Stimulated activated CD4-positive, alpha-beta T cell treated with anti-CD3 and anti-CD28 coated beads, Interleukin-1b, Interleukin-23, amount 100 ng/mL, for 1 hour (primary cell): ENCODE data around the gene ARID3A.

Source experiments
- DNase-seq, 2 donors: peaks; one replicate each; pipeline ENCODE4 v3.0.0-alpha.2; 2020; ENCODE audit warnings: low read depth in 2 of 2

Gene ARID3A

DNA sequence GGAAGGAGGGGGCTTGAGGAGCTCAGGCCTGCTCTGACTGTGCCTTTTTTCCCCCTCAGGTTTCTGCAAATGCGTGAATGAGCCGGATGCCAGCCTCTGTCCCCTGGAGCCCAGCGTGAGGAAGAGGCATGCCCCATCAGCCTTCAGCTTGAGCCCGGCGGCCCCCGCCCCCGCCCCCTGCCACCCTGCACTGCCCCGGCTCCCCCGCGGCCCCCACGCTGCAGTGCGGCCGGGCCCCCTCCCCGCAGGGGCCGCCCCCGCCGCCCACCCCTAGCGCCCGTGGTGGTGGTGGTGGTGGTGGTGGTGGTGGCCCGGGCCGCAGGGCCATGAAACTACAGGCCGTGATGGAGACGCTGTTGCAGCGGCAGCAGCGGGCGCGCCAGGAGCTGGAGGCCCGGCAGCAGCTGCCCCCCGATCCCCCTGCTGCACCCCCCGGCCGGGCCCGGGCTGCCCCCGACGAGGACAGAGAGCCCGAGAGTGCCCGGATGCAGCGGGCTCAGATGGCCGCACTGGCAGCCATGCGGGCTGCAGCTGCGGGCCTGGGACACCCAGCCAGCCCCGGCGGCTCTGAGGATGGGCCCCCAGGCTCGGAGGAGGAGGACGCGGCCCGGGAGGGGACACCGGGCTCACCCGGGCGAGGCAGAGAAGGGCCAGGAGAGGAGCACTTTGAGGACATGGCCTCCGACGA is 3.5 kb downstream of the ARID3A start:
- no peak for DNase-seq

DNA sequence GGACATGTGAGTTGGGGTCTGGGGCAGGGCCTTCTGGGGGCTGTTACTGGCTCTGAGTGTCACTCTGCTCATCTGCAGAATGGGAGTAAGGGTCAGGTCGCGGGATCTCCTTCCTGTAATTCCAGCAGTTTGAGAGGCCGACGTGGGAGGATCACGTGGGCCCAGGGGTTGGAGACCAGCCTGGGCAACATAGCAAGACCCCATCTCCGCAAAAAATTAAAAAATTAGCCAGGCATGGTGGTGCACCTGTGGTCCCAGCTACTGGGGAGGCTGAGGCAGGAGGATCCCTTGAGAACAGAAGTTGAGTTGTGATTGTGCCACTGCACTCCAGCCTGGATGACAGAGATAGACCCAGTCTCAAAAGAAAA is 4.0 kb downstream of the ARID3A start:
- DNase-seq, result no peak

DNA sequence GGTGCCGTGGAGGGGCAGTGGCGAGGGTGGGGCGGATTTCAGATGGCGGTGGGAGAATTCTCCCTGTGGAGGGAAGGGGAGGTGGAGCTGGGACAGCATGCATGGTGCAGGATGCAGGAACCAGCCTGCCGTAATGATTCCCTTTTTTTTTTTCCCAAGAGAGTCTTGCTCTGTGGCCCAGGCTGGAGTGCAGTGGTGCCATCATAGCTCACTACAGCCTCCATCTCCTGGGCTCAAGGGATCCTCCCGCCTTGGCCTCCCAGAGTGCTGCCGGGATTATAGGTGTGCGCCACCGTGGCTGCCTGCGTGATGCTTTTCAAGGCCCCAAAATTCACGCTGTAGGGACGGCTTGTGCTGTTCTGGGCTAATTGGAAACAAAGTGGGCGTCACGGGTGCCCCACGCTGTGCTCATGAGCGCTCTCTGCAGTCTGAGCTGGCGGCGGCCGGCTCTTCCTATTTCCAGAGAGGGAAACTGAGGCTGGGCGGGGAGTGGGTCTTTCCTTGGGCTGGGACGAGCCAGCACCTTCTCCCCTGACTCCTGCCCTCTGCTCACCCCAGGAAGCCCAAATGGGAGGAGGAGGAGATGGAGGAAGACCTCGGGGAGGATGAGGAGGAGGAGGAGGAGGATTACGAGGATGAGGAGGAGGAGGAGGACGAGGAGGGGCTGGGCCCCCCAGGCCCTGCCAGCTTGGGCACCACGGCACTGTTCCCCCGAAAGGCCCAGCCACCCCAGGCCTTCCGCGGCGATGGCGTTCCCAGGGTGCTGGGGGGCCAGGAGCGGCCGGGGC is 6.2 kb downstream of the ARID3A start:
- DNase-seq, result no peak

DNA sequence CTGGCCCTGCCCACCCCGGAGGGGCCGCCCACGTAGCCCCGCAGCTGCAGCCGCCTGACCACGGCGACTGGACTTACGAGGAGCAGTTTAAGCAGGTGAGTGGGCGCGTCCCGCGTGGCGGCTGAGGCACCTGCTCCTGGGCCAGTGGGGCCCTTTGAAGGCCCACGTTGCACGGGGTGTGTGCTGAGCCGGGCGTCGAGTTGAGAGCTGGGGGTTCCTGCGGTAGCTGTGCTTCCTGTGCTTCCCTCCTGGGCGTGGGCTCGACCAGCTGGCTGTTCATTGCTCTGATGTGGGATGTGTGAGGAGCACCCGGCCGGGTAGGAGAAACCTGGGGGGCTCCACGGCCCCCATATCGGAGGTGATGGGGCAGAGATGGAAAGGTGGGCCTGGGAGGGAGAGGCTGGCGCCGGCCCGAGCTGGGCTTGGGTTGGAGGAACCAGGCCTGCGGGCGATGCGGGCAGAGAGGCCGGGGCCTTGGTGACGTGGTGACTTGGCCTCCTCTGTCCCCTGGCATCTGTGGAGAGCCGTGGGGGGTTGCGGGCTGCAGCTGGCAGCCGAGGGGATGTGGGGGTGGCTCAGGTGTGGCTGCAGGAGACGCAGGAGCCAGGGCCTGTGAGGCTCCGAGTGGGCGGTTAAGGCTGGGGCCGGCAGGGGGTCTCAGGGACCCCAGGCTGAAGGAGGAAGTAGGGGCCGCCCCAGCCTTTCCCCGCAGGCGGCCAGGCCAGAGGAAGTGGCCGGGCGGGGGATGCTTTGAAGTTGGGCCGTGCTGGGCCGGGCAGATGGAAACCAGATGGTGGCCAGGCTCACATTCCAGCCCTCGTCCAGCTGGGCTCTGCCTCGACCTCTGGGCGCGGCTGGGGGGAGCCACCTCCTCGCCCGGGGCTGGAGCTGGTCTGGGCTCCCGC is 7.1 kb downstream of the ARID3A start:
- DNase-seq, result no peak

DNA sequence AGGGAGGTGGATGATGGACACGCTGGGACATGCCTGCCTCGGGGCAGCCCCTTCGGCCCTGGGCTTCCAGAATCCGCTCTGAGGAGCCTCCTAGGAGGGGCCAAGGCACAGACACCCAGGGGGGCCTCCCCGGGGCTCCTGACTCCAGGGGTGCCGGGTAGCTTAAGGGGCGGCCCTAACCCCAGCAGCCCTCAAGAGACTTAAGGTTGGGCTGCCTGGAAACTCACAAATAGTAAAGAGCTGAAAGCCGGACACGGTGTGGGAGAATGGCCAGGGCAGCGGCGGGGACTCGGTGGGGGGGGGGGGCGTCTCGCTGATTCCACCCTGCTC is 7.7 kb downstream of the ARID3A start:
- DNase-seq, result no peak

DNA sequence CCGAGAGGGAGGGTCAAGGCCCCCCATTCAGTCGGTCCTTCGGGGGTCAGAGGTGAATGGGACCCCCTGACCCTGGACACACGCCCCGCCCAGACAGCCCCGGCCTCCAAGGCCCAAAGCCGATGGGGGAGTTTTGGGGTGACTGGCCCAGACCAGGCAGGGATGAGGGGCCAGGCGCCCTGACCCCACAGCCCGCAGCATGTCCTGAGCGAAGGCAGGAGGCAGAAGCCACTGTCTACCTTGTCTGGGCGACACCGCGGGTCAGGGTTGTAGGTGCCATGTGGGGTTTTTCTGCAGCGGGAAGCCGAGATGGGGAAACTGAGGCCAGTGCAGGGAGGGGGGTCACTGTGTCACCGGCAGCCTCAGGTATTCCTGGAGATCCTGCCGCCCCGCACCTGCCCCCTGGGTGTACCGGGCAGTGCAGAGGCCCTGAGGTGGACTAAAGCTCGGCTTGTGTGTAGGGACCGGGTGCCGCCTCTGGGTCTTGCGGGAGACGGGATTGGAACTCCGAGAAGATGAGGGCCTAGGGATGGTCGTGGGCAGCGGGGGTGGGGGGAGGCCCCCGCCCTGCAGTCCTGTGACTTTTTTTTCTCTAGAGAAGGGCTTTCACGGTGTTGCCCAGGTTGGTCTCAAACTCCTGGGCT is 8.5 kb downstream of the ARID3A start:
- DNase-seq, result no peak

DNA sequence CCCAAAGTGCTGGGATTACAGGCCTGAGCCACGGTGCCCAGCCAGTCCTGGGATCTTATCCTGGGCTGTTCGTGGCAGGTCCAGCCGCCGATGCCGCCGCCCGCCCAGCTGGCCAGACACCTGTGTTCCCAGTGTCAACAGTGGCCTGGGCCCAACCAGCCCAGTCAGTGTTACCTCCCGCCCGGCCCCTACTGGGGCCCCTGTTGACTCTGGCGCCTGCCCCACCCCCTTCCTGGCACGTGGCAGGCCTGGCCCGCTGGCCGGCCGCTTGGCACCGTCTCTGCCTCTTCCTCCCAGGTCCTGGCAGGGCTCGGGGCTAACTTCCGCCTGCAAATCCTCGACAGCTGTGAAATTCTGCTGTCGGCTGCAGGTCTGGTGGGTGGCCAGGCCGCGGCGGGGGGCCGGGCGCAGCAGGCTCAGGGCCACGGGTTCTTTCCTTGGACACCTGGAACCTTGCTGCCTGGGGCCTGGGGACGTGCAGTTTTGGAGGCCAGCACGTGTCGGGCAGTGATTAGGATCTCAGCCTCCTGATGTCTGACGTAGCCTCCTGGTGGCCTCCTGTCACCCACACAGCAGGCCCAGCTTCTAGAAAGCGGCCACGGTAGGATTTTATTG is 9.1 kb downstream of the ARID3A start:
- no peak for DNase-seq

DNA sequence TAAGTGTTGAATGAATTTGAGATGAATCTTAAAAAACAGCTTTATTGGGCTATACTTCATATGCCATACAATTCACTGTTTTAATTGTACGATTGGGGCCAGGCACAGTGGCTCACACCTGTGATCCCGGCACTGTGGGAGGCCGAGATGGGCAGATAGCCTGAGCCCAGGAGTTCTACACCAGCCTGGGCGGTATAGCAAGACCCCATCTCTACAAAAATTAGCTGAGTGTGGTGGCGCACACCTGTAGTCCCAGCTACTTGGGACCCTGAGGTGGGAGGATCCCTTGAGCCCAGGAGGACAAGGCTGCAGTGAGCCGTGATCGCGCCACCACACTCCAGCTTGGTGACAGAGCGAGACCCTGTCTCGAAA is 10.3 kb downstream of the ARID3A start:
- no peak for DNase-seq

DNA sequence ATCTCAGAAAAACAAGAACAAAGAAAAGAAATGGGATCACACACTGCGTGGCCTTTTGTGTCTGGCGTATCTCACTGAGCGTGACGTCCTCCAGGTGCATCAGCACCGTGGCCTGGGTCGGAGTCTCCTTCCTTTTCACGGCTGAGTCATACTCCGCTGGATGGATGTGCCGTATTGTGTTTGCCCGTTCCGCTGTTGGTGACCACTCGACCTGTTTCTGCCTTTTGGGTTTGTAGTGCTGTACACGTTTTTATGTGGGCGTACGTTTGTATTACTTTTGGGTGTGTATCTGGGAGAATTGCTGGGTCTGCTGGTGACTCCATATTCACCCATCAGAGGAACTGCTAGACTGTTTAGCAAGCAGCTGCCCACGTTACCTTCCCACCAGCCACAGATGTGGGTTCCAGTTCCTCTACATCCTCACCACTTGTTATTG is 11.4 kb downstream of the ARID3A start:
- DNase-seq, result no peak

DNA sequence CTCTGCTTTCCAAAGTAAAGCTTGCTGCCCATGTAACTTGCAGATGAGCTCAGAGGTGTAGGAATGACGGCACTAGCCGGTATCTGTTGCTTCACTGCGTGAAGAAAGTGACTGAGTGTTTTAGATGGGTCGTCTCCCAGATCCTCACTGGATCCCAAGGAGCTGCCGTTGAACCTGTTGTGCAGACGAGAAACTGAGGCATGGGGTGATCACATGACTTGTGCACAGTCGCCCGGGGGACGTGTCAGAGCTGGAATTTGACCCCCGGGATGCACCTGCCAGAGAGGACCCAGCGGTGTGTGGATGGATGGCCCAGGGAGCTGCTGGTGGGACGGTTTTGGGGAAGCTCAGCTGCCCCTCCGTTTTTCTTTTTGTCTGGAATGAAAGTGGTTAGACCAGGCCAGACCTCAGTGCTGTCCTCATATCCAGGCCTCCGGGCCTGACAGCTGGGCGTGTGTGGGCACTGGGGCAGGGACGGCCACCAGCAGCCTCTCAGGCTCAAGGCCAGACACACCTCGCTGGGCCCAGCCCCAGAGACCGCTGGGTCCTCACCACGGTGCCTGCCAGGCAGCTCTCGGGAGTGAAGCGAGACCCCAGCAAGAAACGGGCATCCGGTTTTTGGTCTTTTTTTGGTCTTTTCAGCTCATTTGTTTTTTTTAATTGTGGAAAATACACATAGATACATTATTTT is 12.5 kb downstream of the ARID3A start:
- DNase-seq, result no peak

DNA sequence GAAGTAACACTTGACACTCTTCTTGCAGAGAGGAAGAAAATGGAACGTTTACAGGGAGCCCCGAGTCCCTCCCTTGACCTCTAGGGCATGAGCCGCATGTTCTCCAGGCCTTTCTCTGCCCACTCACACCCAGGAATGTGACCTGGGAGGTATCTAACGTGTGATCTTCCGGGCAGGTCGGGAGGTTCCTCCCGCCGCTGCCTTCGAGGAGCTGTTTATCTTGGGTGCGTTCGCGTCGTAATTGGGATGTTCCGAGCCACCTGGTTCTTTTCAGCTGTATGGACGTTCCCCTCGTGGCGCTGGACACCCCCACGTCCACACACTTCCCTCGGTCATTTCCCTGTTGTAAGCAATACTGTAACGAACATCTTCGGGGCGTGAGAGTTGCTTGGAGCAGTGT is 13.6 kb downstream of the ARID3A start:
- DNase-seq, result no peak

DNA sequence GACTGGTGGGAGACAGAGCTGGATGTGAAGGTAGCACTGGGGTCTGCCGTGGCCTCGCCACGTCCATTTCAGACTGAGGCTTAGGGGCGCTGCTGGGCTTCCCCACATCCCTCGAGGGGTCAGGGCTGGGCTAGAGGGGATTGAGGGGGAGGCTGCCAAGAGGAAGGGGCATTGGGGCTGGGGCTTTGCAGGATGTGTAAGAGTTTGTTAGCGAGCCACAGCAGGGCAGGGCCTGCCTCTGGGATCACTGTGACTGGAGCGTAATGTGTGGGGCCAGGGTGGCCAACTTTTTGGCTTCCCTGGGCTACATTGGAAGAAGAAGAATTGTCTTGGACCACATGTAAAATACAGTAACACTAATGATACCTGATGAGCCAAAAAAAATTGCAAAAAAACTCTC is 14.1 kb downstream of the ARID3A start:
- no peak for DNase-seq

DNA sequence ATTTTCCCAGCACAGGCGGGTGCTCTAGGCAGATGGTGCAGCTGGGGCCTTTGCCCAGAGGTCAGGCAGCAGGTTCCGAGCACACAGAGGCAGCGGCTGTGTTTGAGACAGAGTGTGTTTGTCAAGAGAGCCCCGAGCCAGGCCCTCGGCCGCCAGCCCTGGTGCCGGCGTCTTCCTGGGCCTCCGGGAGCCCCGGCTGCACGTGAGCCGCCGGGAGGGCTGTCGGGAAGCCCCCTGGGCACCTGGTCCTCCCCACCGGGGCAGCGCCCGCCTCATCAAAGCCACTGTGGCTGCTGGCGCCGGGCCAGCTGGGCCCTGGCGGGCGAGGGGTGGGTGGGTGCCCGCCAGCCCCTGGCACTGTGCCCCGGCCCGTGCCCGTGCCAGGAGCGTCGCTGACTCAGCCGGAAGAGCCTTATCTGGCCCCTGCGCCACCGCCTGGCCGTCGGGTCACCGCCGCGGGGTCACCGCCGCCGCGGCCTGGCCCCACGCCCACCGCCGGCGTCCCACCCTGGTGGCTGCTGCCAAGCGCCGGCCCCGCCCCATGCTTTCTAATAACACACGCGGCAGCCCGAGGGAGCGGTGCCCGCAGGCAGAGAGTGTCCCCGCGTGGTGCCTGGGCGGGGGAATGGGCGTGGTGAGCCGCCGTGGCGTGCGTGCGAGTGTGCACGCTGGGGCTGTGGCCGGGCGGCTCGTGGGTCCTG is 14.9 kb downstream of the ARID3A start:
- peak in 1 of 2 donors; percentile 50 for DNase-seq

DNA sequence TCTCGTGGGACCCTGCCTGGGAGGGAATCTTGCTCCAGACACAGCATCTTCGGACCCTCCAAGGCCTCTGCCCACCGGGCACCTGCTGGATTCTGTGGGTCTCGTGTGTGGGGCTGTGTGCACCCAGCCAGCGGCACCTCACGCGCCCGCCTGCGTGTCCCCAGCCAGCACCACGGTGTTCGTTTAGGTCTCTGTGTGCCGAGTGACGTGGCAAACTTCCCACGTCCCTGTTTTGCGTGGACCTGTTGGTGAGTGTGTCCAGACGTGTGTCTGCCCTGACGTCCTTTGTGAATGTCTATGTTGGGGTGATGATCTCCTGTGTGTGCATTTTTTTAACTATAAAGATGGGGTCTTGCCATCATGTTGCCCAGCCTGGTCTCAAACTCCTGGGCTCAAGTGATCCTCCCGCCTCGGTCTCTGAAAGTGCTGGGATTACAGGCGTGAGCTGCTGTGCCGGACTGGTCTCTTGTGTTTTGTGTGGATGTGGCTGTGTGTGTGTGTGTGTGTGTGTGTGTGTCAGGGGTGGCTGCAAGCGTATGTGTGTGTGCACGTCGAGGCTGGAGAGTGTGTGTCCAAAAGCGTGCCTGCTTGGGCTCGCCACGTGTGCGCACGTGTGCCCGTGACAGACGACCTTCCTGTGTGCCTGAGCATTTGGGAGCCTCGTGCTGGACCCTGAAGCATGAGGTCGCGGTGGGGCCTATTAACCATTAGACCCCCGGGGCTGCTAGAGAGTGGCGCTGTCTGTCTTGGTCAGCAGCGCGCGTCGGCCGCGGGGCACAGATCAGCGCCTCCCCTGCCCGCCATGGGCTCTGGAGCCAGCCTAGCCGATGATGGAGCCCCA is 15.7 kb downstream of the ARID3A start:
- no peak for DNase-seq

DNA sequence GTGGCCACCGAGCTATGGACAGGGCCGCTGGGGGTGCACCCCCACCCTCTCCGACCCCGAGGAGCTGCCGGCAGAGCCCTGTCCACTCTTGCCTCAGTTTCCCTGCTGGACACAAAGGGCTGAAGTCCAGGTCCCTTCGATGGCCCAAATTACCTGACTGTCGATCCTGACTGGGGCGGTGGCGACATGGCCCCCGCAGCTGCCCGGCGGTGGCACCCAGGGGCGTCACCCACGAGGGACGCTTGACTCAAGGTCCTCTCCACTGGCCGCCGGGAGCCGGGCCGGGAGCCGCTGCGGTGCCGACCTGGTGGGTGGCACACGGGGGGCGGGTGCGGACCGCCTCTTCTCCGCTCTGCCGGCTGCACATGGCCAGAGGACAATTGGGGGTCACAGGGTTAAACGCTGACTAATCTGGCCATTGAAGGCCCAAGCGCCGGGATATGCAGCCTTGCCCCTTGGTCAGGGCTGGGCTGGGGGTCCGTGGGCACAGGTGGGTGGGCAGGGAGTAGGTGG is 16.4 kb downstream of the ARID3A start:
- DNase-seq, result no peak

DNA sequence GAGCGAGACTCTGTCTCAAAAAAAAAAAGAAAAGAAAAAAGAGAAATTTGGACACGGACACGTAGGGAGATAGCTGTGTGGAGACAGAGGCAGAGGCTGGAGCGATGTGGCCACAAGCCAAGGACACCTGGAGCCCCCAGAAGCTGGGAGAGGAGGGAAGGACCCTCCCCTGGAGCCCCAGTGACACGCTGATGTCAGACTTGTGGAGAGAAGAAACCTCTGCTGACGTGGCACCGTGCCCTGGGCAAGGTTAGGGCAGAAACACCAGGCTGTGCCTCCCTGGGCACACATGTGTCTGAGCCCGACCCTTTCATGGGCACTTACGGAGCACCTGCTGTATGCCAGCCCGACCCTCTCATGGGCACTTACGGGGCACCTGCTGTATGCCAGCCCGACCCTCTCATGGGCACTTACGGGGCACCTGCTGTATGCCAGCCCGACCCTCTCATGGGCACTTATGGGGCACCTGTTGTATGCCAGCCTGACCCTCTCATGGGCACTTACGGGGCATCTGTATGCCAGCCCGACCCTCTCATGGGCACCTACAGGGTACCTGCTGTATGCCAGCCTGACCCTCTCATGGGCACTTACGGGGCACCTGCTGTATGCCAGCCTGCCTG is 17.8 kb downstream of the ARID3A start:
- DNase-seq, result no peak

DNA sequence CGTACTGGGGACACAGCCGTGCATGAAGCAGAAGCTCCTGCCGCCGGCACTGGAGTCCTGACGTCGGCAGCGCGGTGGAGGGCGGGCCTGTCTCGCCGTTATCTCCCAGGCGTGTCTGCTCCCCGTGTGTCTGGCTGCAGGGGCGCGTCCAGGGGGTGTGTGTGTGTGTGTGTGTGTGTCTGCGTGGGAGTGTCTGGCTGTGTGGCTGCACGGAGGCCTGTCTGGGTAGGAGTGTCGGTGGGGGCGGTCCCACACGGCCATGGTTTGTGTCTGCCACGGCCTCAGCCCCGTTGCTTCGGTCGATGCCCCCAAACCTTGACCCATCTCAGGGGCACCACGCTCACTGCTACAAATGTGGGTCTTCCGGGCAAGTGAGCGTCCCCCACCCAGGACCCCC is 18.3 kb downstream of the ARID3A start:
- no peak for DNase-seq

DNA sequence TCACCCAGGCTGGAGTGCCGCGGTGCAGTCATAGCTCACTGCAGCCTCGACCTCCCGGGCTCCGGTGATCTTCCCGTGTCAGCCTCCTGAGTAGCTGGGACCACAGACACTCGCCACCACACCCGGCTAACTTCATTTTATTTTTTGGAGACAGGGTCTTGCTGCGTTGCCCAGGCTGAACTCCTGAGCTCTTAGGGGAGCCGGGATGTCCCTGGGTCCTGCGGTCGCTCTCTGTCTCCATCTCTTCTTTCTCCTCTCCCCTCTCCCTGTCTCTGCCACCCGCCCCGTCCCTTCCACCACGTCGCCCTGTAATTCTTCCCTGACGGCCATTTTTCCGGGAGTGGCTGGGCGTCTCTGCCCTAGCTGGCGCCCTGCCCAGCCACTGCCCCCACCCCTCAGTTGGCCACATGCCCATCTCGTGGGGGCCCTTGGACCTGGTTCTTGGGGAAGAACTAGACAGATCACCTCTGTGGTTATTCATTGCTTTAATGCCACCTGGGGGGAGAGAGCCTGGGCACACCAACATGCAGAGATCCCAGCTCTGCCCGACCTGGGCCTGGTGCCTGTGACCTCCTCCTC is 18.9 kb downstream of the ARID3A start:
- no peak for DNase-seq
